Astrocyte of the cerebellum (primary cell): Measurements from ENCODE around the gene HYAL2.

Source experiments
- DNase-seq: peaks from one replicate; pipeline ENCODE4 v3.0.0-alpha.2; 2011; ENCODE audit warnings: low read depth
- H3K4me3 ChIP-seq: 2 replicates; pipeline ENCODE4 v1.5.1; 2011; ENCODE audit warnings: mild to moderate bottlenecking, low read depth, low read length, moderate library complexity
- in situ Hi-C: cut with HindIII; loops from 2 replicates; pipeline ENCODE4 v1.10.0; 2017; ENCODE audit warnings: low sequenced_read_pairs
- TF ChIP-seq, protein P1 (sequence below): IDR thresholded peaks from 2 replicates; pipeline ENCODE4 v1.5.1; 2012; ENCODE audit warnings: low read length, low read depth, moderate library complexity, mild to moderate bottlenecking; ENCODE audit errors: missing control alignments

The HYAL2 gene

DNA sequence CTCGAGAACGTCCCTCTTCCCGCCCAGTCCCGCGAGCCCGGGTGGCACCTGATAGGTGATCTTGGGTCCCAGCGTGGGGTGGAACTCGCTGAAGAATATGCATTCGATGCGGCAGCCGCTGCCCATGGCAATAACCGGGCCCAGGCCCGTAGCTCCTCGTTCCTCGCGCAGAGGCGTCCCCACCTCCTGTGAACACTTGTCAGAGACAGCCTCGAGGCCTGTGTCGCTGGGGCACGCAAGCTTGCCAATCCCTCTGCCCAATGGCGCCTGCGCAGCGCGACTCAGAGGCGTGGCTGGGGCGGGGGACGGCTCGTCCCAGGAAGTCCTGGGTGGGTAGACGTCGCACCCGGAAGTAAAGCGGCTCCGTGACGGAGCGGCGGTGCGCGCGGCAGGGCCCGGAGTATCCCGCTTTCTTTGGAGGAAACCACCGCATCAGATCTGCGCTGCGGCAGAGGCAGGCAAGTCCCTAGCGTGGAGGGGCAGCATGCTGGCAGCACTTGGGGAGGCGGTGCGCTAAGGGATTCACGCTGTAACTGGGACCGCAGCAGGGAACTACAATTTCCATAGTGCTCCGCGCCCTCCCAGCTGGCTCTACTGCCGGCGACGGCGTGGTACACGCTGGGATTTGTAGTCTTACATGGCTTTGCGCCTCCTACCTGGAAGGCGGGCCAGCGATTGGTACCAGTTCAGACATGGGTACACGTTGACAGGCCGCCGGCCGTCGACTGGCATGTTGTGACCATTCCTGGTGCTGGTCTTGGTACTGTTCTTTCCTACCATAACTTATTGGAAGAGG is 28.2 kb upstream of the HYAL2 start, which contains the start of the genes CYB561D2 and NPRL2:
CYB561D2 (plus strand) TSS at position 336 of the 796 bp plus-strand sequence. CDS start 572 bp downstream, outside the sequence.
NPRL2 (minus strand) TSS at position 249 of the 796 bp plus-strand sequence; CDS start at position 126, 123 bp downstream.
- peak within 1 kb of the TSS; percentile 83 for H3K4me3 ChIP-seq
- TF ChIP-seq, protein P1, sequence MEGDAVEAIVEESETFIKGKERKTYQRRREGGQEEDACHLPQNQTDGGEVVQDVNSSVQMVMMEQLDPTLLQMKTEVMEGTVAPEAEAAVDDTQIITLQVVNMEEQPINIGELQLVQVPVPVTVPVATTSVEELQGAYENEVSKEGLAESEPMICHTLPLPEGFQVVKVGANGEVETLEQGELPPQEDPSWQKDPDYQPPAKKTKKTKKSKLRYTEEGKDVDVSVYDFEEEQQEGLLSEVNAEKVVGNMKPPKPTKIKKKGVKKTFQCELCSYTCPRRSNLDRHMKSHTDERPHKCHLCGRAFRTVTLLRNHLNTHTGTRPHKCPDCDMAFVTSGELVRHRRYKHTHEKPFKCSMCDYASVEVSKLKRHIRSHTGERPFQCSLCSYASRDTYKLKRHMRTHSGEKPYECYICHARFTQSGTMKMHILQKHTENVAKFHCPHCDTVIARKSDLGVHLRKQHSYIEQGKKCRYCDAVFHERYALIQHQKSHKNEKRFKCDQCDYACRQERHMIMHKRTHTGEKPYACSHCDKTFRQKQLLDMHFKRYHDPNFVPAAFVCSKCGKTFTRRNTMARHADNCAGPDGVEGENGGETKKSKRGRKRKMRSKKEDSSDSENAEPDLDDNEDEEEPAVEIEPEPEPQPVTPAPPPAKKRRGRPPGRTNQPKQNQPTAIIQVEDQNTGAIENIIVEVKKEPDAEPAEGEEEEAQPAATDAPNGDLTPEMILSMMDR: no peak
- peak; percentile 74 for DNase-seq
- in situ Hi-C loops: loop anchor here (5.0 kb wide), 1 partner anchor 257 kb away; no protein-coding TSS in a partner anchor

DNA sequence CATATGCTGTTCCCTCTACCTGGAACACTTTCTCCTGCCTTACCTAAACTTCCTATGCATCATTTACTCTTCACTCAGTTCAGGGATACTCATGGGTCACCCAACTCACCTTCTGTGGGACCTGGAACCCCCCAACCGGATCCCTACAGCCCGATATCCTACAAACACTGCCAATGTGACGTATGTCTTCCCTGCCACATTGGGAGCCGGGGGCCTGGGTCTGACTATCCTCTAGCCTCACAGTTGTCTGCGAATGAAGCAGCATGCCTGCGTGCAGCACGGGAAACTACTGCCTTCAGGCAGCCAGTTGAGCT is 27.6 kb upstream of the HYAL2 start:
- TF ChIP-seq, protein P1: no peak
- H3K4me3 ChIP-seq: peak overlapping the region; percentile 83
- in situ Hi-C loops: loop anchor here (5.0 kb wide), 1 partner anchor 257 kb away; no protein-coding TSS in a partner anchor
- no peak for DNase-seq

DNA sequence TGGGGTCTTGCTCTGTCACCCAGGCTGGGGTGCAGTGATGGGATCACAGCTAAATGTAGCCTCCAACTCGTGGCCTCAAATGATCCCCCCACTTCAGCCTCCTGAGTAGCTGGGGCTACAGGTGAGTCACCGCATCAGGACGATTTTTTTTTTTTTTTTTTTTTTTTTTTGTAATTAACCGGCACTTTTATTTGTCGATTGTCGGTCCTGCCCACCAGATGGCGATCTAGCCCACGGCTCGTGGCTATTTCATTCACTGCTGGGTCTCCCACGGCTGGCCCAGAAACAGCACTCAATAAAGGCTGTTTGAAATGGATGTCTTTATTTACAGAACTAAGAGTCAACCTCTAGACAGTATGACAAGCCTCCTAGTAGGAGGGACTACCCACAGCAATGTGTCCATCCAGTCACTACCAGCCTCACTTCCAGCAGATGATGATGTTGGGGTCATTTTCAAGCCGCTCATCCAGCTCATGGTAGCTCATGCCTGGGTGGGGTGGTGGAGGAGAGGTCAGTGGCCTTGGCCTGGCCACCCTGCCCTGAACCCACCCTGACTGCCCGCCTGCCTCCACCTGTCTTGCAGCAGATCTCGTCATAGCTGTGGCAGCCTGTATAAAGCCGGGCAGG is 24.8 kb upstream of the HYAL2 start:
- TF ChIP-seq, protein P1: peak; percentile 68
- H3K4me3 ChIP-seq: no peak overlapping the region
- DNase-seq: peak; percentile 63
- in situ Hi-C loops: no loop called here

DNA sequence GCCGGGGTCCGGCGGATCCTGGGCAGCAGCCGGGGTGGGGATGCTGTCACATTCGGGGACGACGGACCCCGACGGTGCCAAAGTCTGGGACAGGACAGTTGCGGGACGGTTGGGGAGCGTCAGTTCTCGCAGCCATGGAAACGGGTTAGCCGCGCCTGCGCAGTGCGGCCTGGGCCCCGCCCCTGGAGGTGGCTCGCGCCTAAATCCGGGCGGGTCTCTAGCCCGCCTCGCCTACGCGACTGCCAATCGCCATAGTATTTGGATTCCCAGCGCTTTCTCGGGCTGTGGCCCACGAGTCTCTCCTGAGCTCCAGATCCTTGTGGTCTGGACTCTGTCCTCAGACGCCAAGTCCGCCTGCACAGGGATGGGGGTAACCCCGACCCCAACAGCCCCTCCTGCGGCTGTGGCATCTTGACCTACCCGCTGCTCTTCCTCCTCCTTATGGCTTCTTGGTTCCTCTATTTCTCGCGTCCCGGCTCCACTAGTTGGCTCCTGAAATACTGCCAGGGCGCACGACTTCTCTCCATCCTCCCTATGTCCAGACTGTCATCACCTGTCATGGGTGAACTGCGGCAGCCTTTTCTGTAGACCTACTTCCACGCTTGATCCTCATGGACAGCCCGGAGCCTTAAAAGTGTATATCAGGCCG is 23.2 kb upstream of the HYAL2 start, which contains the start of gene ZMYND10:
ZMYND10 (minus strand) TSS at position 147 of the 649 bp plus-strand sequence. CDS start 153 bp downstream, outside the sequence.
- DNase-seq: no peak
- in situ Hi-C loops: no loop called here
- TF ChIP-seq, protein P1: no peak
- peak within 1 kb of the TSS; percentile 51 for H3K4me3 ChIP-seq

DNA sequence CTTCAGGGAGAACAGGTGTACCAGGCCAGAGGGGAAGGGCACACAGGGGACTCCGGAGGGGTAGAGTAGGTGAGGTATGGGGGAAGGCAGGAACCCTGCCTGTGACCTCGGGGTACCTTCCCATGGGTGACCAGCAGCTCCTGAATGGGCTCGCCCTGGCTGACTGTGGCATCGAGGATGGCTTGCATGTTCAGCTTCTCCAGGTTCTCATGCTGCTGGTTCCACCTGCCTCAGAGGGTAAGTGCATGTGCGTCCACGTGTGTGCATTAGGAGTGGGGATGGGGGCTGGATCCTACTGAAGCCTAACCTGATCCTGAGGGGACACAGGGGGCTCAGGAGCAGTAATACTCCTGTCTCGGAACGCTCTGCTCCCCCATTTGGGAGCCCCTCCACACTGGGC is 22.5 kb upstream of the HYAL2 start:
- in situ Hi-C loops: no loop called here
- DNase-seq: no peak
- TF ChIP-seq, protein P1: no peak

More for the DNA sequence above, 22.5 kb upstream of the HYAL2 start:
- H3K4me3 ChIP-seq: peak overlapping the region; percentile 51
